Central memory CD4-positive, alpha-beta T cell (primary cell): ENCODE measurements around the gene SCAI.
"Not testable (repeated sequence)": the region's sequence is repeated elsewhere in the genome, so short reads cannot be mapped to it uniquely, and the experiment has no call there.

Experiments used
- DNase-seq: peaks from one replicate; pipeline ENCODE4 v3.0.0; 2022

SCAI gene

GRCh38 chr9:124940894-124941678 lies 202.2 kb downstream of the SCAI start, which contains the start of gene GOLGA1:
GOLGA1 (minus strand) TSS chr9:124941083; CDS start chr9:124938711, 2,372 bp downstream.
- DNase-seq = peak; percentile 93

DNA sequence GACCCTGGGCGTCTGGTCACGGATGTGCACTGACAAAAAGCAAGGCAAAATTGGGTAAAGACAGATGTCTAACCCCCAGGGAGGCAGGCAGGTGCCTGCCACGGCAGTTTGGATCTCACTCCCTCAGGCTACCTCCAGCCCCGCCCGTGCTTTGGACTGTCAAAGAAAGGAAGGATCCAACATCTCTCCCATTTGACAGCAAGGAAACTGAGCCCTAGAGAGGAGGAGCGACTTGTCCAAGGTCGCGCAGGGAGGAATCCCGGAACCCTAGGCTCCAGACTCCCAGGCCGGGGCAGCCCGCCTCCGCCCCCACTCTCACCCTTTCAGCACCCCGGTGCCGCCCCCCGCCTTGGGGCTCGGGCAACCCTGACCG lies 202.8 kb downstream of the SCAI start:
- no peak for DNase-seq

GRCh38 chr9:124939944-124940343 lies 203.4 kb downstream of the SCAI start:
- DNase-seq = no peak

DNA sequence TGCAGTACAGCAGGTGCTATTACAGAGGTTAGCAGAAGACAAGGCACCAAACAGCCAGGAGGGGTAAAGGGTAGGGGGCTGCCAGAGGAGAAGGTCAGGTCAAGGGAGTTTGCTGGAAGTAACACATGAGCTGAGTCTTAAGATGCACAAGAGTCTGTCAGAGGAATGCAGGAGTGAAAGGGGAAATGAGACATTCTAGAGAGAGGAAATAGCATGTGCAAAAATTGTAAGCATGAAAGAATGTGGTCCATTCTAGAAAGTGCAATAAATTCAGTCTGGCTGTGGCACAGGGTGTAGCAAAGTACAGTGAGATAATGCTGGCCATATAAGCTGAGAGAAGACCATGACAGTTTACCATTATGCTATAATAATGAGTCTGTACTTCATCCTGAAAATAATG lies 209.0 kb downstream of the SCAI start:
- no peak for DNase-seq

- DNase-seq = no peak
Observed at GRCh38 chr9:124932333-124932732, 211.0 kb downstream of the SCAI start.

GRCh38 chr9:124929464-124929863 lies 213.9 kb downstream of the SCAI start:
- DNase-seq = peak; percentile 1

GRCh38 chr9:124928116-124928515 lies 215.2 kb downstream of the SCAI start:
- no peak for DNase-seq

DNA sequence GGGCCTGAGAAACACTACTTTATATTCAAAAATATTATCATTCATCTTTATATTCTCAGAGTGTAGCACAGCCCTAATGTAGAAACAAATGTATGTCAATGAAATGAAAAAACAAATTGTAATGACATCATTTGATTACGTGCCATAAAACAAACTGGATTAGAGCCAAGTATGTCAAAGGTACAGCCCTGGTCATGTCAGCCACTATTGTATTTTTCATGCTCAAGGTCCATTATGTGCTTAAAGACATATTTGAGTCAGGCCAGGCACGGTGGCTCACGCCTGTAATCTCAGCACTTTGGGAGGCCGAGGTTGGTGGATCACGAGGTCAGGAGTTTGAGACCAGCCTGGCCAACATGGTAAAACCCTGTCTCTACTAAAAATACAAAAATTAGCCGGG lies 222.9 kb downstream of the SCAI start:
- not testable (repeated sequence) for DNase-seq

DNA sequence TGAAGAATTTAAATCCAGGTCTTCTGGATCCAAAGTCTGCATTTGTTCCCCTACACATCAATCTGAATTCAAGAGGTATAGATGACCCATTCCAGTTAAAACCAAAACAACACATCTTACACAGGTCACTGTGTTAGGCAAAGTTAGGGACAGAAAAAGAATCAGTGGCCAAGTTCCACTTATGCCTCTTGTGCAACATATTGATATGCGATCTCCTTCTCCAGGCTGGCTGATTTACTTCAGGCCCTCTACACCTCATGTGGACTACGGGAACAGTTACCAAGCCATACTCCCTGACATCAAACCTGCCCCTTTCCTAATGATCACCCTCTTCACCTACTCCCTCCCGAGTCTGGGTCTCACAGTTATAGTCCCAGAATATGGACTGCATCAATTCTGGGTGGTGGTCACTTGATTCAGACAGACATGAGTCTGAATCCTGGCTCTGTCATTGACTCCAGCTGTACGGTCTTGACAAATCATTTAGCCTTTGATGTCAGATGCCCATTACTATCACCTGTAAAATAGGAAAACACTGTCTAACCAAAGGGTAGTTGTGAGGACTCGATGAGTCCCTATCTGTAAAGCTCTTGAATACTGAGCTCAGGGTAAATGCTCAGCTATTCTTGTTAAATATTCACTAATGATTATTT lies 228.4 kb downstream of the SCAI start:
- DNase-seq = no peak

- no peak for DNase-seq
Observed at GRCh38 chr9:124913378-124913777, 229.9 kb downstream of the SCAI start.

DNA sequence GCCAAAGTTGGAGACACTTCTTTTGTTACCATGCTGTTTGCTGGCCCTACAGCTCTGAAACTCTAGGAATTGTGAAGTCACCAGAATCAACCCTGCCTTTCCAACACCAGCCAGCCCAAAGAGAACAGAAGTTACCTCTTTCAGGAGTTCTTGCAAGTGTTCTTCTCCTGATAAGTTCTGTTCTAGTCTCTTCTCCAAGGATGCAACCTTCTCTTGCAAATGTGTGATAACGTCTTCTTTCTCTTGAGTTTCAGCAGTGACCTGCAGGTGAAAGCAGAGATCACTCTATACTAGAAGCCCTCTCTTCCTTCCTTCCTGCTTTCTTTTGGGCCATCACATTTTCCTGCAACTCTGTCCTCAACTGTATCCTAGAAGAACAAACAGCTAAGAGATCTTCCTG lies 231.6 kb downstream of the SCAI start:
- DNase-seq = no peak

- no peak for DNase-seq
Observed at GRCh38 chr9:124908098-124908497, 235.2 kb downstream of the SCAI start.

GRCh38 chr9:124906966-124907365 lies 236.4 kb downstream of the SCAI start:
- DNase-seq = no peak

DNA sequence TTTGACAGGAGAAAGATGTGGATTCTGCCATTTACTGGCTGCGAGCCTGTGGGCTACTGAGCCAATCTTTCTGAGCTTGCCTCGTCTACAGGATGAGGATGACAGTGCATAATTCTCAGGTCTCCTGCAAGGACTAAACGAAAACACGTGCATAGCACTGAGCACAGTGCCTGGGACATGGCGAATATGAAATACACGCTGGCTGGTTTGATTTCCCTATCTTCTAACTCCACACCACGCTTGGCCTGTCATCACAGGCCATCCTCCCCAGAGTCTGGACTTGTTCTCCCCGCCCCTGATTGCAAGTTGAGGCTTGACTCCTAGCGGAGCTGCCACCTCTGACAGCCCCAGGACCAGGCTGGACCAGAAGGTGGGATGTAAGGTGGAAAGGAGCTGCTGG lies 243.5 kb downstream of the SCAI start:
- DNase-seq = no peak

GRCh38 chr9:124897570-124898460 lies 245.5 kb downstream of the SCAI start:
- DNase-seq = no peak

DNA sequence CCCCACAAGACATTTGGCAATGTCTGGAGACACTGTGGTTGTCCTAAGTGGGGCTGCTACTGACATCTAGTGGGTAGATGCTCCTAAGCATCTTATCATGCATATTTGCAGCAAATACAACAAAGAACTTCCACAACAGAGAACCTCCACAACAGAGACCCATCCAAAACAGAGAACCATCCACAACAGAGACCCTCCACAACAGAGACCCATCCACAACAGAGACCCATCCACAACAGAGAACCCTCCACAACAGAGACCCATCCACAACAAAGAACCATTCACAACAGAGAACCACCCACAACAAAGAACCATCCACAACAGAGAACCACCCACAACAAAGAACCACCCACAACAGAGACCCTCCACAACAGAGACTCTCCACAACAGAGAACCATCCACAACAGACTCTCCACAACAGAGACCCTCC lies 248.6 kb downstream of the SCAI start:
- peak; percentile 56 for DNase-seq

DNA sequence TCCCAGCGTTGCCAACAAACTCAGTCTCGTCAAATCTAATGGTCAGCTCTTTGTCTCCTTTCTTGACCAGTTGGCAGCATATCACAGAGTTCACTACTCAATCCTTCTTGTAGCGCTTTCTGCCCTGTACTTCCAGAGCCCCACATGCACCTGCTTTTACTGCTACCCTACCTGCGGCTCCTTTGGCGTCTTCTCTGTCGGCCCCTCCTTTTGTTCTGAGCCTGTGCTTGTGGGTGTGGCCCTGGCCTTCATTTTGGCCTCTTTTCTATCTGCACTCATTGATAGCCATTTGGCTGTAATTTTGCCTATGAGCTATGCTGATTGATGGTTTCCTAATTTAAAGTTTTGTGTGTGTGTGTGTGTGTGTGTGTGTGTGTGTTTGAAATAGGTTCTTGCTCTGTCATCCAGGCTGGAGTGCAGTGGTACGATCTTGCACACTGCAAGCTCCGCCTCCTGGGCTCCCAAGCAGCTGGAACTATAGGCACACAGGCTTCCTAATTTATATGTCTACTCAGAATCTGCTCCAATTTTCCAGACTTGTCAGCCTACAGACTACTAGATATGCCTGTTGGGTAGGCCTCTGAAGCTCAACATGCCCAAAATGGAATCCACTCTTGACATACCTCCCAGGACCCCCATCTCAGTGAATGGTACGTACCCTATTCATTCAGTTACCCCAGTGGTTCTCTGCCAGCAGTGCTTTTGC lies 249.1 kb downstream of the SCAI start:
- no peak for DNase-seq
